ENCODE measurements around the gene CXCL3.

DNA sequence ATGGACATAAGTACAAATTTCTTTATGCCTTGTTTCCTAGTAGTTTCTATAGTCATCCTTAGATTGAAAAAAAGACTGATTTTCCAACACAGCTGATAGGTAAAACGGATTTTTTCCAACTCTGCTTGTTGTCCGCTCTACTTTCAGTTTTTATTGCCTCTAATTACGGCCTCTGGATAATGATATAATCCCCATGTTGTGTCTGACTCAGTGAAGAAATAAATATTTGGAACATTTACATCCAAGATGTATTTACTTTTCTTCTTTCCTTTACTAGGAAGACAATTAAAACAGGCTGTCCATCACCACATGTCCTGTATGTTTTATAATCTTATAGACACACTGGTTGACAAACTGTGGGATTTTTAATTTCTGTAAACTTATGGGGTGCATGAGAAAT lies 6.8 kb upstream of the CXCL3 start:
- no peak for TF ChIP-seq POLR2A (IDR thresholded peaks at IDR 0.05; ENCODE audit: low read length)
- TF ChIP-seq GATA1 (IDR thresholded peaks at IDR 0.05; ENCODE audit: low read depth, low read length), result no peak
